Measurements from ENCODE around the gene HELLS.
"Not testable (repeated sequence)": the region's sequence is repeated elsewhere in the genome, so short reads cannot be mapped to it uniquely, and the experiment has no call there.

HELLS gene

GRCh38 chr10:94608559-94608958 is 63.0 kb downstream of the HELLS start:
- no peak for DNase-seq (ENCODE audit: low spot score)

GRCh38 chr10:94614558-94614957 is 69.0 kb downstream of the HELLS start:
- no peak for DNase-seq (ENCODE audit: low spot score)

- no peak for DNase-seq (ENCODE audit: low spot score)
These were observed 71.9 kb downstream of the HELLS start for GRCh38 chr10:94617389-94617944.

GRCh38 chr10:94622666-94623205 is 77.1 kb downstream of the HELLS start:
- DNase-seq (ENCODE audit: low spot score), result no peak

- DNase-seq (ENCODE audit: low spot score), result no peak
These were observed 78.0 kb downstream of the HELLS start for GRCh38 chr10:94623572-94623971.

- no peak for DNase-seq (ENCODE audit: low spot score)
These were observed 80.9 kb downstream of the HELLS start for GRCh38 chr10:94626476-94626875.

- no peak for DNase-seq (ENCODE audit: low spot score)
These were observed 81.9 kb downstream of the HELLS start for GRCh38 chr10:94627511-94627910.

- peak; percentile 11 for DNase-seq (ENCODE audit: low spot score)
These were observed 84.6 kb downstream of the HELLS start for GRCh38 chr10:94630017-94630688.

GRCh38 chr10:94631077-94631875 is 85.7 kb downstream of the HELLS start:
- no peak for DNase-seq (ENCODE audit: low spot score)

GRCh38 chr10:94632954-94633353 is 87.4 kb downstream of the HELLS start:
- DNase-seq (ENCODE audit: low spot score), result no peak

GRCh38 chr10:94638097-94638496 is 92.5 kb downstream of the HELLS start:
- not testable (repeated sequence) for DNase-seq (ENCODE audit: low spot score)

- DNase-seq (ENCODE audit: low spot score), result no peak
These were observed 94.3 kb downstream of the HELLS start for GRCh38 chr10:94639902-94640301.

- no peak for DNase-seq (ENCODE audit: low spot score)
These were observed 95.0 kb downstream of the HELLS start for GRCh38 chr10:94640562-94640961.

GRCh38 chr10:94641480-94641879 is 95.9 kb downstream of the HELLS start:
- no peak for DNase-seq (ENCODE audit: low spot score)

GRCh38 chr10:94644352-94644751 is 98.8 kb downstream of the HELLS start:
- DNase-seq (ENCODE audit: low spot score), result no peak

- DNase-seq (ENCODE audit: low spot score), result no peak
These were observed 99.7 kb downstream of the HELLS start for GRCh38 chr10:94645285-94645684.

Measured in globus pallidus (tissue), 1 donor.